LoVo (cell line): ENCODE data around the gene GSTA2.
"Not testable (repeated sequence)": the region's sequence is repeated elsewhere in the genome, so short reads cannot be mapped to it uniquely, and the experiment has no call there.

Experiments
- DNase-seq: peaks from one replicate; pipeline ENCODE4 v3.0.0-alpha.2; 2016; ENCODE audit warnings: low spot score

GSTA2 gene

DNA sequence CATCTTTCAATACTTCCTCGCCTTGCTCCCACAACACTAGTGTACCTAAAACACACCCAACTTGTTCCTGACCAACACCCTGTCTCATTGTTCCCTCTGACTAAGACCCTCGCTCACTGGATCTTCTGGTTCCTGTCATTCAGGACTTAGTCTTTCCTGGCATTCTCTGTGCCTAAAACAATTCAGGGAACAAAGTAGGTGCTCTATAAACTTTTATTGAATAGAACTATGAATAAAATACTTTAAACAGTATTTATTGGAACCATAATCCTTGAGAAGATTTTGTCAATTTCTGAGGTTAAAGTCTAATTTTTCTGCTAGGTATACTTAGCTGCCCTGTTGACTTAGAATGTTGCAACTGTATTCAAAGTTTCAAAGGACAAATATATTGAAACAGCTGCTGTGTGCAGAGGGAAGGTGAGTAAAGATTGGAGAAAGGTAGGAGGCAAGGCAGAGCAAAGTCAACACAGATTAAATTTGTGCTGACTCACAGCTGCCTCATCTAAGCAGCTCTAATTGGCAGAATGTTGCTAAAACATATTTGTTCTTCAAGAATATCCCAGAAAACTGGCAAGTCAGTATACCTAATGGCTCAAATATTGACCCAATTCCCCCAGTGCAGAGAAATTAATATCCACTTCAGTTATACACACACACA is 37.6 kb downstream of the GSTA2 start:
- DNase-seq, result peak; percentile 38

DNA sequence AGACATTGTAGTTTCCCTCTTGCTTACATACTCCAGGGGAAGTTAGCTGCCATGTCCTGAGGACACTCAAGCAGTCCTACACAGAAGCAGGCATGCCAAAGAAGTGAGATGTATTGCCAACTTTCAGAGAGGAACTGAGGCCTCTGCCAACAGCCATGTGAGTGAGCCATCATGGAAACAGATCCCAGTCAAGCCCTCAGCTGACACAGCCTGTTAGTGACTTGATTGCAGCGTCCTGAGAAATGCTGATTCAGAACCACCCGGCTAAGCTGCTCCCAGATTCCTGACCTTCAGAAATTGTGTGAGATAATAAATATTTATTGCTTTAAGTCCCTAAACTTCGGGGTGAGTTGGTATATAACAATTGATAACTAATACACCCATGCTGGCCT is 38.1 kb downstream of the GSTA2 start:
- no peak for DNase-seq

- peak; percentile 62 for DNase-seq
Observed at GRCh38 chr6:52724406-52725121, 38.7 kb downstream of the GSTA2 start.

DNA sequence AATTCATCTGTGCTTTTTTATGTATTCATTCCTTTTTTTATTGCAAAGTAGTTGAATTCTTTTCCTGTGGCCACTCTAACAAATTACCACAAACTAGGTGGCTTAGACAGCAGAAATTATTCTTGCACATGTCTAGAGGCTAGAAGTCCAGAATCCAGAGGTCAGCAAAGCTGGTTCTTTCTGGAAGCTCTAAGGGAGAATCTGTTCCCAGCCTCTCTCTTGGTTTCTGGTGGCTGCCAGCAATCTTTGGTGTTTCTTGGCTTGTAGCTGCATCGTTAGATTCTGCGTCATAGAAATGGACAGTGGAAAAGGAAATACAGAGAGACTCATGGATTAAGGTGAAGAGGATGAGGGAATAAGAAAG is 39.3 kb downstream of the GSTA2 start:
- DNase-seq, result no peak

DNA sequence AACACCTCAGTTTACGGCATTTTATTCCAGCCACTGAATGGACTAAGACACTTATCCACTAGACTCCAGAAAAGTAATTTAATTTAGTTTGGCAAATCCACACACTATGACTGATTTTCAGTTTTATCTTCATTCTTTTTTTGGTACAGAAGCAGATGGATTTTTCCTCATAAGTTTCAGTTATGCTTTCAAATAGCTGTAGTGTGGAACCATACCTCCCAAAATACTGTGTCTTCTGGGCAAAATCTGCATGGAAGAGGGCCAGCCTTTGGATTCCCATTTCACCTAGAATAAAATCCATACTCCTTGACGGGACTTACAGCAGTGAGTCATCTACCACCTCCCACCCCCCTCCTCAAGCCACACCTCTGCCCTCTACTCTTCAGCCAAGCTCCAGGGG is 43.0 kb downstream of the GSTA2 start:
- no peak for DNase-seq

DNA sequence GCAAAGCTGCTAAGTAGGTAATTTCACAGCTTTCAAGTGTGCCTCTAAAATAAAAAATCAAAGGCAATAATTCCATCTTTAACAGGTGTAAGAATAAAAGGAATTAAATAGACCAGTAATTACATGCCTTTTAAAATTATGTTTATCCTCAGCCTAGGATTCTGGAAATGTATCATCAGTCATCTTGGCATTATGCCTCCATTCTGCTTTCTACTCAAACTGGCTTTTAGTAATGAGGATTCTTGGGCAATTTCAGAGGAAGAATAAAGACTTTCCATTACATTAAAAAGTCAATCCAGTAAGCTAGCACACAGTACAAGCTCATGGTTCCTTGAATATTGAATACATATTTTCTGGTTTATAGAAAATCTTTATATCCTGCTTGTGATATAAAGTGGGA is 44.7 kb downstream of the GSTA2 start:
- no peak for DNase-seq

GRCh38 chr6:52714761-52715160 is 48.5 kb downstream of the GSTA2 start:
- not testable (repeated sequence) for DNase-seq

- no peak for DNase-seq
Observed at GRCh38 chr6:52712136-52712535, 51.1 kb downstream of the GSTA2 start.

DNA sequence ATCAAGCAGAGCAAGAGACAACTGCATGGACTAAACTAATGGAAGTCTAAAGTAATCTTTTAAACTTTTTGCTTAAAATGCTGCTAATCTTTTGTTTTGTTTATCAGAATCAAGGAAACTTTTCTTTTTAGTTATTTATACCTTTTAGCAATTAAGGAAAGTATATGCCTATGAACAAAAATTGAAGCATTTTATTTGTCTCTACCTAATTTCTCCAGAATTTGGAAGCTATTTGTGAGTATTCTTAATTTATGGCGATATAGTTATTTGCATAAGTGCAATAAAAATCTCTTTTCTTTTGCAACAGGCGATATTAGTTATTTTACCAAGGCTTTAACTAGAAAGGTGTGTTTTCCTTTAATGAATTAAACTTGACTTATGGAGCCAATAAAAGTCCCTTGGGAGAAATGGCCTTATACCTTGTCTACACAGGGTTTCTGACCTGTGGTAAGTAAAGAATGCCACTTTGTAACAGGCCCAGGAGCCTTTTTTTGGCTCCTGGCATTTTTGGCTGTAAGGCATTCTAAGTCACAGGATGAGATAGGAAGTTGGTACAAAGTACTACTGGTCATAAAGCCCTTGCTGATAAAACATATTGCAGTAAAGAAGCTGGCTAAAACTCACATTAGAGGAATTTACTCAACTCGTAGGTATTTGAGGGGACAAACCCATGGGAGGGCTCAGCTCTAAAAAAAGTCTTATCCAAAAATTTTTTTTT is 55.2 kb downstream of the GSTA2 start:
- no peak for DNase-seq

DNA sequence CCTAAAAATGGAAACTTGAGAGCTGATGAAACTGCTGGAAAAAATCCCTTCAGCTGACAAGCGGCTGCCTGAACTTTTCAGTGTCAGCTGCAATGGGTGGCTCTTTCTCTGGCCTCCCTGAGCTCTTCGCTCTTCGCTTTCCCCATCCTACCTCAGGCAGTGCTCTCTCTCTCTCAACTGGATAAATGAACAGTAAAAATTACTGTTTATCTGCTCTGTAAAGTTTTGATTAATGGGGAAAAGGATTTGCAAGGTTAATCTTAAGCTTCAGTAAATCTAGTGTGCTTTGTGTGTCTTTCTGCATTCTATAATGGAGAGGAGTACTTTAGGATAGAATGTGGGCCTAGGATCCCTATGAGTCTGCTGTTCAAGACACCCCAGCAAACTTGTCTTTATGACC is 57.3 kb downstream of the GSTA2 start:
- DNase-seq, result no peak

DNA sequence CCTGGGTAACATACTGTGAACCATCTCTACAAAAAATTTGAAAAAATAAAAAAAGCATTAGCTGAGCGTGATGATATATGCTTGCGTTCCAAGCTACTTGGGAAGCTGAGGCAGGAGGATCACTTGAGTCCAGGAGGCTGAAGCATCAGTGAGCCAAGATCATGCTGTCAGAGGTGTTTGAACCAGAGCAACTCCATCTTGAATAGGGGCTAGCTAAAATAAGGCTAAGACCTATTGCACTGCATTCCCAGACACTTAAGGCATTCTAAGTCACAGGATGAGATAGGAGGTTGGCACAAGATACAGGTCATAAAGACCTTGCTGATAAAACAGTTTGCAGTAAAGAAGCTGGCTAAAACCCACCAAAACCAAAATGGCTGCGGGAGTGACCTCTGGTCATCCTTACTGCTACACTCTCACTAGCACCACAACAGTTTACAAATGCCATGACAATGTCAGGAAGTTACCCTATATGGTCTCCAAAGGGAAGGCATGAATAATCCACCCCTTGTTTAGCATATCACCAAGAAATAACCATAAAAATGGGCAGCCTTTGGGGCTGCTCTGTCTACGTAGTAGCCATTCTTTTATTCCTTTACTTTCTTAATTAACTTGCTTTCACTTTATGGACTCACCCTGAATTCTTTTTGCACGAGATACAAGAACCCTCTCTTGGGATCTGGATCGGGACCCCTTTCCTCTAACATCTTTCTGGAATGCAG is 58.3 kb downstream of the GSTA2 start:
- DNase-seq, result not testable (repeated sequence)

DNA sequence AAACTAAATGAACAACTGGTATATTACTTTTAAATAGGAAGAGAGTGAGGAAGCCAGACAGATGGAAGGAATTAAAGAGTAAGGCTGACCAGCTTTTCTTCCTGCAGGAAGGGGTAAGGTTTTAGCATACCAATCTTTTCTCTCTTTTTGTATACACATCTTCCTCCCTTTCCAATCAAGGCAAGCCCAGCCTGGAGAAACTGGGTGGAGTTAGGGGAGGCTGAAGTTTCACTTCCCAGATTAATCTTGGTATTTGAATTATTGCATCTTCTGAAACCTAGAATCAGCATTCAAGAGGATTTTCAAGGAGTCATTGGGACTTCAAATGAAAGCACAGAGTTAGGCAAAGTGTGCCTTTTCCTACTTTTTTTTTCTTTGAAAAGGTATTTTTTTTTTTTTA is 59.2 kb downstream of the GSTA2 start:
- no peak for DNase-seq
